GM18951 (cell line): ENCODE data around the gene SEL1L.
"Not testable (repeated sequence)": the region's sequence is repeated elsewhere in the genome, so short reads cannot be mapped to it uniquely, and the experiment has no call there.

Source experiments
- POLR2A ChIP-seq: IDR thresholded peaks from 4 replicates; pipeline ENCODE4 v1.6.1; 2011; ENCODE audit warnings: mild to moderate bottlenecking; ENCODE audit not compliant: insufficient read length, insufficient read depth; ENCODE audit errors: extremely low read depth
- in situ Hi-C: fragments of 300-500 bp; cut with MboI; formaldehyde crosslinking; loops from one replicate; pipeline ENCODE4 v1.12.0; 2022; ENCODE audit warnings: low sequenced_read_pairs, mixed read lengths, inconsistent platforms; ENCODE audit not compliant: unreplicated experiment

Gene SEL1L

DNA sequence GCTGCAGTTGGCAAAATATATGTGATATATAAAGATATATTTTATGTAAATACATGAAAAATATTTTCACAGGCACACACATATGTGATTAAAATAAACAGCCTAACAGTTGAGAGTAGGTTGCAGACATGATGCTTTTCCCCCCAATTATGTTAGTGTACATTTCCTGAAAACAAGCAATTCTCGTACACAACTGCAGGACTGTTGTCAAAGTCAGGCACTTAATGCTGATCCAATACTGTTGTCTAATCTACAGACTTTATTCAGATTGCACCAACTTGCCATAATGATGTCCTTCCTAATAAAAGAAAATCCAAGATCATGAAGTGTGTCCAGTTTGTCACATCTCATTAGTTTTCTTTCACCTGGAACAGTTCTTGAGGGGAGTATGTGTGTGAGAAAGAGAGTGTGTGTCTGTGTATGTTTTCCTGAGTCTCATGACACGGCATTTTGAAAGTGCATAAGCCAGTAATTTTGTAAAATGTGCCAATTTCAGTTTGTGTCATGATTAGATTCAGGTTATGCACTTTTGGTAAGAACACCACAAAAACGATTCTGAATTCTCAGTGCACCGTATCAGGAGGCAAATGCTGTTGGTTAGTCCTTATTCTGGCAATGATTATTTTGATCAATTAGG, 16.5 kb upstream of the SEL1L start:
- in situ Hi-C loops, result no loop called here
- no peak for TF ChIP-seq POLR2A

DNA sequence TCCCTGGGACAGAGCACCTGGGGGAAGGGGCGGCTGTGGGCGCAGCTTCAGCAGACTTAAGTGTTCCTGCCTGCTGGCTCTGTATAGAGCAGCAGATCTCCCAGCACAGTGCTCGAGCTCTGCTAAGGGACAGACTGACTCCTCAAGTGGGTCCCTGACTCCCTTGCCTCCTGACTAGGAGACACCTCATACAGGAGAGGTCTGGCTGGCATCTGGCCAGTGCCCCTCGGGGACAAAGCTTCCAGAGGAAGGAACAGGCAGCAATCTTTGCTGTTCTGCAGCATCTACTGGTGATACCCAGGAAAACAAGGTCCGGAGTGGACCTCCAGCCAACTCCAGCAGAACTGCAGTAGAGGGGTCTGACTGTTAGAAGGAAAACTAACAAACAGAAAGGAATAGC, 7.6 kb upstream of the SEL1L start:
- in situ Hi-C loops, result not testable (repeated sequence)

DNA sequence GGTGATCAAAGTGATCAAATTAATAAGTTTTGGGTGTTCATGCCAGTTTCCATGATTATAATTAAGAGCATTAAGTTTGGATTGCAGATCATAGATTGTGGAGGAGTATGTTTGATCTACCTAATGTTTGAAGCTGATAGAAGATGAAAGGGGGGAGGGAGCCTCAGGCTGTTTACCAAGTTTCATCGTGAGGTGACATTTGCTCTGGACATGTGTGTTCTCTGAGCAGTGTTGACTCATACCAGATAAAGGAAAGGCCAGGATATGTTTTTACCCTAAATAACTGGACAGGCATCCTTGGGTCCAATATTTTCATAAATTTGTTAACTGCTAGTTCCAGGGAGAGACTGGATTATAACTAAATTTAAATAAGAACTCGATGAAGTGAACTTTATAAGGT, 3.5 kb upstream of the SEL1L start:
- no peak for TF ChIP-seq POLR2A
- in situ Hi-C loops, result no loop called here

DNA sequence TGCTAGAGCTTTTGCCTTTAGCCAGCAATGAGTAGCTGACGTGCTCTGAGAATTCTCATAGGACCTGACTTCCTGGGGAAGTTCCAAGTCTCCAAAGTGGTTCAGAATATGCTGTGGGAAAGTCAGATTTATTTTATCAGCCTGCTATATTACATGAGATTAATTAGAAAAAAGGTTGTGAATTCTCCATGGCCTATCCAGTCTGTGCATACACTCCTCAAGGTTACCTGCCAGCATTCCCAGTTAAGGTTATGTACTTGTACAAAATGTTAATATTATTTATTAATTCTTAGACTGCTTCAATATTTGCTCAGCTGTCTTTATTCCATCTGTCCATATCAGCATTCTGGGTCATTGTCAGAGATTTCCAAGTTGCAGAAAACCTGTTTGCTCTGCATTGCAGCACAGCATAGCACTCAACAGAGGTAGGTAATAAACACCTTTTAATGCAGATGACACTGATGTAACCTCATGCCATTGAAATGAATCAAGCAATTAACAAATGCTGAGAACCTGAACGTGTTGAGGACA, 2.7 kb upstream of the SEL1L start:
- no peak for TF ChIP-seq POLR2A
- in situ Hi-C loops, result no loop called here

DNA sequence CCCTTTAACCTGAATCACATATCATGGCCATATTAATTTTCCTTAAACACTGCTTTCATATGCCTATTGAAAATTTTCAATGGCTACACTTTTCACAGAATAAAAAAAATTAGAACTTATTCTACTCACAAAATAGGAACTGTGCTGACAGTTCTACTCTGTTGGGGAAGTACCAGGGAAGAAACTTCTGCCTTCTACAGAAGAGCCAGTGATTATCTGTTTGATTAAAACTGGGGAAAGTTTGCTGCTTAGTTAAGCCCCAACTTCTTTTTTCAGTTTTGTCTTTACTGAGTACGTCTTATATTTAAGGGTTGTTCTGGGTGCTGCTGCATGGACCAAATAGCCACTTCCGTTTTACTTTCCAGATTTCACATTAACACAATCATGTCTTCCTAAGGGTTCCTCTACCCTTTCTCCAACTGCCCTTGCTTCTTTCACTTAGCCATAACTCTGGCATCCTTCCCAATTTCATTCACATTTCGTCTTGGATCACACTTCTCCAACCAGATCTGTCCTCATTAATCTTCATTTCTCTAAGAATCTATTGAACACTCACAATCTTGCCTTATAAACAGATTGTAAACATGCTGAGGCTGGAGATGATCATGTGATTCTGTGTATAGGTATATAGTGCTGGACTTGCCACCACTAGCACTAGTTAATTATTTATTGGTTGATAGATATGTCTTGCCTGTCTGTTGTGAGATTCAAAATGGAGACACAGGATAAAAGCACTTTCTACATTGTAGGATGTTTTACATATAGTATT, 1.9 kb upstream of the SEL1L start:
- in situ Hi-C loops, result no loop called here
- no peak for TF ChIP-seq POLR2A

DNA sequence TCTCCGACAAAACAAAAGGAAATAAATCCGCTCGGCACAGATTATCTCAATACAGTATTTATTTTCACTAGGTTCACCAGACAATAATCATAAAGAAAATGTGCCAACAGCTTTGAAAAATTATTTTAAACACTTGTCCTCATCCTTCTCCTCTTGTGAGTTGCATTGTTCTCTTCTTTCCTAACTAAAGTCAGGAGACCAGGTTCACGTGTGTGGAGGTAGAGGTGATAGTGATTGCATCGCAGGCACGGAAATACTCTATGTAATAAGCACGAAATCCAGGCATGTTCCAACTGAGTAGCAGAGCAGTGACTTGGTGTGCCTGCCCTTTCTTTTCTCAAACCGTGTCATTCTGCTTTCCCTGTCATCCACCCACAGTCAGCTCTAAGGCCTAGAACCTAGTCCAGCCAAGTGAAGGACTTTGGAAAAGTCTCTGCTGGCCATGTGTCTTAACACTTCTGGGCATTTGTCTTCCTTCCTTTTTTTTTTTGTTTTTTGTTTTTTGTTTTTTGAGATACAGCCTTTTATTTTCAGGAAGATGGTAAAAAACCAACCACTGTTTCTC, 939 bp upstream of the SEL1L start:
- in situ Hi-C loops, result no loop called here
- TF ChIP-seq POLR2A, result no peak

DNA sequence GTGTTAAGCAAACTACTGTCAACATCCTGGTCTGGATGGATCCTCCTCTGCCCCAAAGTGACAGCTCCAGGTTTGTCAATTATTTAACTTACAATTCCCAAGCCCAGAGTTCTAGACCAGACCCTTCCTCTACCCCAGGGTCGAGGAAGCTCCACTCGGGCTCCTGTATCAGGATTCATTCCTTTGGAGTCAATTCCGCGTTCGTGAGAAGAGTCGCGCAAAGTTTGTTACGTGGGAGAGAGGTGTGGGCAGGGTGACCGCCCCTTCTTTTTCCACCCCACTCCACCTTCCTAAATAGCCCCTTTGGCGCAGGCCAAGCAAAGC, 479 bp downstream of the SEL1L start:
- in situ Hi-C loops, result no loop called here
- TF ChIP-seq POLR2A, result no peak

DNA sequence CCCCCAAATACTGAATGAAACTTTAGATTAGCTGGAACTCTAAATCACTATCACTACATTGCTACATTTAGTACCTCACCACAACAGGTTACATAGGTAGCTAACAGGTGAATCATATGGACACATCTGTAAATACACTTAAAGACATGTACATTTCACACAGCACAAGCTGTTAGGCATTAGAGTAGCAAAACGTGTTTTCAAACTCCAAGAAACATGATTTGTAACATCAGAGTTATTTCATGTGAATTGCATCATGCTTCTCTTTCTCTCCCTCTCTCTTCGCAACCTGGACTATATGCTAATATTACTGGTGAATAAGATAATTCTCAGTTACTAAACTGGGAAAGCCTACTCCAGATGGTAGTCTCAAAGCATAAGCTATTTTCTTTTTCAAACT, 4.3 kb downstream of the SEL1L start:
- in situ Hi-C loops, result no loop called here
- TF ChIP-seq POLR2A, result no peak

DNA sequence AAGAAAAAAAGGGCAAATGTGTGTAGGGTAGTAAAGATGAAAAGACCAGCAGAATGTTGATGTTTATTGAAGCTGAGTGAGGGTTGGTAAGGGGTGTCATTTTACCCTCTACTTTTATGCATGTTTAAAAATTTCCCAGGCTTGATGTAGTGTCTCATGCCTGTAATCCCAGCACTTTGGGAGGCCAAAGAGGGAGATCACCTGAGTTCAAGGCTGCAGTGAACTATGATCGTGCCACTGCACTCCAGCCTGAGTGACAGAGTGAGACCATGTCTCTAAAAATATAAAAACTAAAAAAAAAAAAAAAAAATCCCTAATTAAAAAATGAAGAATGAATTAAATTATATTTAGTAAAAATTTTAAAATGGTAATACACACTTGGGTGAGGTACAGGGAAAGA, 8.5 kb downstream of the SEL1L start:
- in situ Hi-C loops, result no loop called here
- TF ChIP-seq POLR2A, result no peak

DNA sequence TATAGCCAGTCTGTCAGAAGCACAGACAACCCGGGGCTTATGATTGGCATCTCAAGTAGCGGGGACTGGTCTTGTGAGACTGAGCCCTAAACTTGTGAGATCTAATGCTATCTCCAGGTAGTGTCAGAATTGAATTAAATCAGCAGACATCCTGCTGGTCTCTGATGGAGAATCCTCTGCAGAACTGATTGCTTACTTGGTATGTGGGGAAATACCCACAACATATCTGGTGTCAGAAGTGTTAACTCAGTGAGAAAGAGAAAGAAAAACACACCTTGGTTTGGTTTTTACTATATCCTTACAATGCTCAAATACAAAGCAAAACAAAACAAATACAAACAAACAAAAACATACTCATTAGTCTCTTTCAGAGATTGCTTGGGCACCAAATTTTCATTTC, 10.0 kb downstream of the SEL1L start:
- no peak for TF ChIP-seq POLR2A
- in situ Hi-C loops, result no loop called here

DNA sequence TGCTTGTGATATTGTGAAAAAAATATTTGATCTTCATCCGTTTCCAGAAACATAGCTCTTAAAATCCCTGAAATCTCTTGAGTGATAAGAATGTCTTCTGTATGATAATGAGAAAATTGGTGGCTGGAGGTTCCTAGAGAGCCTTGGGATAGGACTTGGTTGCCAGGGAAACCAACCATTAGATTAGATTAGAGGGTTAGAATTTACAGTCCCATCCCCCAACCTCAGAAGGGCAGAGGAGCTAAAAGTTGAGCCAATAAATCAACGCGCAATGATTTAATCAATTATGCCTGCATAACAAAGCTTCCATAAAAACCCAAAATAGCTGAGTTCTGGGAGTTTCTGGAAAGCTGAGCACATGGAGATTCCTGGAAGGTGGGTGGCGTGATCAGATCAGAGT, 10.6 kb downstream of the SEL1L start:
- no peak for TF ChIP-seq POLR2A
- in situ Hi-C loops, result no loop called here

DNA sequence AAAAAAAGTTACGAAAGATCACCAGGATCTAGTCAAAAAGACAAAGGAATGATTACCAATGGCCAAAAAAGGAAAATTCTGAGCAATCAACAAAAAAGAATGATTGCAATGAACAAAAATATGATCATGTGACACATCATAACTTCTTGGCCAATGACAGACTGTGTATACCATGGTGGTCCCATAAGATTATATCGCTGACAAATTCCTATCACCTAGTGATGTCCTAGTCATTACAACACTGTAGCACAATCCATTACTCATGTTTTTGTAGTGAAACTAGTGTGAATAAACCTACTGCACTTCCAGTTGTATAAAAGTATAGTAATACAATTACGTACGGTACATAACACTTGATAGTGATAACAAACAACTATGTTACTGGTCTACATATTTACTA, 12.3 kb downstream of the SEL1L start:
- in situ Hi-C loops, result no loop called here
- no peak for TF ChIP-seq POLR2A

DNA sequence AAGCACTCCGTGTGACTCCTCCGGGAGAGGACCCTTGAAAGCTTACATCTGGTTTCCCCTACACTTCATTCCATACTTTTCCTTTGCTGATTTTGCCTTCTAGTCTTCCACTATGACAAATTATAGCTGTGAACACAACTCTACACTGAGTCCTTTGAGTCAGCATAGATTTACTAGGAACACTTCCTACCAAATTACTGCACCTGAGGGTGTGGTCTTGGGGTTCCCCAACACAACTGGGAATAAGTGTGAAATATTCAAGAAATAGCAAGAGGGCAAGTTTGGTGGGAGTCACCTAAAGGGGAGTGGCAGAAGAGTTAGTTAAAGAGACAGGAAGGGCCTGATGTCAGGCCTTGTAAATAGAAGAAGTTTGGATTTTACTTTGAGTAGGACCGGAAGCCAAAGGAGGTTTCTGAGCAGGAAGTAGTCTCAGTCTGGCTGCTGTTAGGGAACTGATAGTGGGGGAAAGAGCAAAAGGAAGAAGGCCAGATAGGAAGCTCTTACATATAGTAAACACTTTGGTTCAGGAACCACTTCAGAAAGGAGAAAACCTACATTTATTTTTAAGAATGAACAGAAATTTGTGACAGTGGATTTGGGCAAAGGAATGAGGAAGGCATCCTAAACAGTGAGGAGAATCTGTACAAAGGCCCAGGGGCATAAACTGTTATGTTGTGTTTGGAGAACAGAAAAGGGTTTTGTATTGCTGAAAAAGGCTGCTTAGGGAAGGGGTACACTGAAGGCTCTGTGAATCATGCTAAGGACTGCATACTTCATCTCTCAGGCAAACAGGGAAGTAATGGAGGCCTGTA, 14.2 kb downstream of the SEL1L start:
- TF ChIP-seq POLR2A, result no peak
- in situ Hi-C loops, result no loop called here

DNA sequence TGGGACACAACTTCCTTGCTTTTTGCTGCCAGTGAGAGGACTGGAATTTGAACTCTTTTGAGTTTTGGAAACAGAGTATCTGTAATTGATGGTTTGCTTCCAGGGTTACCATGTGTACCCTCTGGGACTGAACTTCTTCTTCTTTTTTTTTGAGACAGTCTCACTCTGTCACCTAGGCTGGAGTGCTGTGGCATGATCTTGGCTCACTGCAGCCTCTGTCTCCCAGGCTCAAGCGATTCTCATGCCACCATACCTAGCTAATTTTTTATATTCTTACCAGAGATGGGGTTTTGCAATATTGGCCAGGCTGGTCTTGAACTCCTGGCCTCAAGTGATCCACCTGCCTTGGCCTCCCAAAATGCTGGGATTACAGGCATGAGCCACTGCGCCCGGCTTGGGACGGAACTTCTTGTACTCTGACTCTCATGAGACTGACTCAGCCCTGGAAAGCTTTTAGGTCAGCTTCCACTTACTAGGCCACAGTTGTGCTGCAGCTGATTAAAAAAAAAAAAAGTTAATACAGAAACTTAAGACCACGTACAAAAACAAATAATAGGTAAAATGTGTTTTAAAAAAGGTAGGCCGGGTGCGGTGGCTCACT, 15.8 kb downstream of the SEL1L start:
- in situ Hi-C loops, result no loop called here
- TF ChIP-seq POLR2A, result no peak
